GM12878 (cell line): ENCODE data around the gene UBE2E2. TPM values are rescaled to one million over a fixed set of nuclear protein-coding genes. Genes with fewer than 3 reads are reported as not detected.

ENCODE experiments used
- CHD1 ChIP-seq: IDR thresholded peaks from 2 replicates; pipeline ENCODE4 v1.6.1; 2012; ENCODE audit warnings: low read depth, low read length, improper control_type of control experiment
- HDAC2 ChIP-seq: fragments of 200-600 bp; sonication (generic); IDR thresholded peaks from 2 replicates; pipeline ENCODE4 v1.6.1; 2017
- HDAC6 ChIP-seq: fragments of 200-600 bp; sonication (generic); IDR thresholded peaks from one replicate; pipeline ENCODE4 v1.8.0; 2017; ENCODE audit warnings: antibody characterized with exemption; ENCODE audit not compliant: unreplicated experiment
- MEF2B ChIP-seq: fragments of 450-650 bp; IDR thresholded peaks from 2 replicates; pipeline ENCODE4 v1.6.1; 2018; ENCODE audit warnings: mild to moderate bottlenecking, moderate library complexity; ENCODE audit not compliant: partially characterized antibody, poor library complexity, severe bottlenecking
- NFIC ChIP-seq: IDR thresholded peaks from 2 replicates; pipeline ENCODE4 v1.6.1; 2012; ENCODE audit warnings: low read depth, mild to moderate bottlenecking, inconsistent platforms, low read length, moderate library complexity
- PML ChIP-seq: IDR thresholded peaks from 2 replicates; pipeline ENCODE4 v1.6.1; 2012; ENCODE audit warnings: low read length, inconsistent platforms
- RELA ChIP-seq: fragments of 450-650 bp; IDR thresholded peaks from 2 replicates; pipeline ENCODE4 v1.8.0; 2014; ENCODE audit warnings: borderline replicate concordance; ENCODE audit not compliant: partially characterized antibody
- ZNF207 ChIP-seq: fragments of 450-650 bp; IDR thresholded peaks from 2 replicates; pipeline ENCODE4 v1.6.1; 2014; ENCODE audit warnings: antibody characterized with exemption, mild to moderate bottlenecking, borderline replicate concordance
- polyA plus RNA-seq, 11 experiments: library from polyadenylated mRNA; depleted of rRNA in 4 of 11; unstranded in 6 of 11; stranded (reverse) in 5 of 11; fragments of >200 nt; fragmentation: Nextera tagmentation in 4 of 11; fragmentation: Illumina TruSeq in 1 of 11; extraction: Ambion mirVana in 4 of 11; extraction: Trizol in 1 of 11; gene quantifications; 1 replicate in 1 of 11; 2 replicates in 10 of 11; pipeline versions ENCODE4 v1.2.1 to v1.2.3, GENCODE V29; 2011 to 2016; ENCODE audit warnings: inconsistent platforms in 2 of 11, missing spikeins in 2 of 11, low read depth in 1 of 11
- total RNA-seq, 4 experiments: library from RNA; depleted of rRNA in 3 of 4; stranded (reverse); fragments of >200 nt in 3 of 4; fragmentation: Illumina TruSeq in 1 of 4; extraction: Trizol in 1 of 4; gene quantifications; 2 replicates each; pipeline versions ENCODE4 v1.2.1 to v1.2.3, GENCODE V29; 2013 to 2021
- TF ChIP-seq, protein P1 (sequence below): fragments of 450-650 bp; IDR thresholded peaks from 2 replicates; pipeline ENCODE4 v1.6.1; 2017; ENCODE audit warnings: mild to moderate bottlenecking, moderate library complexity
- TF ChIP-seq, protein P2 (sequence below): fragments of 450-650 bp; IDR thresholded peaks from 2 replicates; pipeline ENCODE4 v1.6.1; 2016; ENCODE audit warnings: mild to moderate bottlenecking, moderate library complexity, borderline replicate concordance
- TF ChIP-seq, protein P3 (sequence below): fragments of 450-650 bp; IDR thresholded peaks from 2 replicates; pipeline ENCODE4 v1.6.1; 2017; ENCODE audit warnings: low read depth, mild to moderate bottlenecking, moderate library complexity
- TF ChIP-seq, protein P4 (sequence below): fragments of 450-650 bp; IDR thresholded peaks from 2 replicates; pipeline ENCODE4 v1.6.1; 2017; ENCODE audit warnings: mild to moderate bottlenecking

Gene UBE2E2
- total and polyA plus RNA-seq, 10 of the 15 experiments (the other 5 are each of a cell fraction or from before 2014, with no cell fraction given) = 8.7 to 71.0 (median 36.4) TPM

DNA sequence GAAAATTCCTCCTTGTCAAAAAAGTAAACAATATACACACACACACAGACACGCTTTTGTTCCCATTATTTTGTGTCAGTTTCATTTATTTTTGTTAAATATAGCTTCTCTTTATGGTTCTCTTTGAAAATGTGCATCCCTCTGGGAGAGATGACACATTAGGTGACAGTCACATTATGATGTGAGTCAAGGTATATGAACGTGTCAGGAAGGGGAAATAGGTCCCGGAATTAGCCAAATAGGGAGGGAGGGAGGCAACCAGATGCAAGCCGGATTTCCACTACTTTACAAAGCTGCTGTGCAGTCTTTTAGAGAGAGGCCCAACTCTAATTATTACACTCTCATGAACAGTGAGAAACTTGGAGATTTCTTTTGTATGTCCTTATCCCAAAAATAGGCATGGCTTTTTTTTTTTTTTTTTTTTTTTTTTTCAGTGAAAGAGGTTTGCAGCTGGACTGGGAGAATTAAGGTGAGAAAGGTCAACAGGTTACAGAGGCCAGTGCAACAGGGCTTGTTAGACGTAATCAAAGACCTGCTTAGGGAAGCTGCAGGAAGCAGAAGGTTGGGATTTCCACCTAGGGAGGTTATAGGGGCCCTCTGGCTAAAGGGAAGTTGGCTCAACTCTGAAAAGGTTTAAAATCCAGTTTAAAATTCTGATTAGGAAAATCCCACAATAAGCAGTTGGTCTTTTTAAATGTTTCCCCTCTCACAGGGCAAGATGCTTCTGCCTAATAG lies 362.1 kb downstream of the UBE2E2 start (continued):
- TF ChIP-seq, protein P1, sequence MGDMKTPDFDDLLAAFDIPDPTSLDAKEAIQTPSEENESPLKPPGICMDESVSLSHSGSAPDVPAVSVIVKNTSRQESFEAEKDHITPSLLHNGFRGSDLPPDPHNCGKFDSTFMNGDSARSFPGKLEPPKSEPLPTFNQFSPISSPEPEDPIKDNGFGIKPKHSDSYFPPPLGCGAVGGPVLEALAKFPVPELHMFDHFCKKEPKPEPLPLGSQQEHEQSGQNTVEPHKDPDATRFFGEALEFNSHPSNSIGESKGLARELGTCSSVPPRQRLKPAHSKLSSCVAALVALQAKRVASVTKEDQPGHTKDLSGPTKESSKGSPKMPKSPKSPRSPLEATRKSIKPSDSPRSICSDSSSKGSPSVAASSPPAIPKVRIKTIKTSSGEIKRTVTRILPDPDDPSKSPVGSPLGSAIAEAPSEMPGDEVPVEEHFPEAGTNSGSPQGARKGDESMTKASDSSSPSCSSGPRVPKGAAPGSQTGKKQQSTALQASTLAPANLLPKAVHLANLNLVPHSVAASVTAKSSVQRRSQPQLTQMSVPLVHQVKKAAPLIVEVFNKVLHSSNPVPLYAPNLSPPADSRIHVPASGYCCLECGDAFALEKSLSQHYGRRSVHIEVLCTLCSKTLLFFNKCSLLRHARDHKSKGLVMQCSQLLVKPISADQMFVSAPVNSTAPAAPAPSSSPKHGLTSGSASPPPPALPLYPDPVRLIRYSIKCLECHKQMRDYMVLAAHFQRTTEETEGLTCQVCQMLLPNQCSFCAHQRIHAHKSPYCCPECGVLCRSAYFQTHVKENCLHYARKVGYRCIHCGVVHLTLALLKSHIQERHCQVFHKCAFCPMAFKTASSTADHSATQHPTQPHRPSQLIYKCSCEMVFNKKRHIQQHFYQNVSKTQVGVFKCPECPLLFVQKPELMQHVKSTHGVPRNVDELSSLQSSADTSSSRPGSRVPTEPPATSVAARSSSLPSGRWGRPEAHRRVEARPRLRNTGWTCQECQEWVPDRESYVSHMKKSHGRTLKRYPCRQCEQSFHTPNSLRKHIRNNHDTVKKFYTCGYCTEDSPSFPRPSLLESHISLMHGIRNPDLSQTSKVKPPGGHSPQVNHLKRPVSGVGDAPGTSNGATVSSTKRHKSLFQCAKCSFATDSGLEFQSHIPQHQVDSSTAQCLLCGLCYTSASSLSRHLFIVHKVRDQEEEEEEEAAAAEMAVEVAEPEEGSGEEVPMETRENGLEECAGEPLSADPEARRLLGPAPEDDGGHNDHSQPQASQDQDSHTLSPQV = no peak
- TF ChIP-seq, protein P2, sequence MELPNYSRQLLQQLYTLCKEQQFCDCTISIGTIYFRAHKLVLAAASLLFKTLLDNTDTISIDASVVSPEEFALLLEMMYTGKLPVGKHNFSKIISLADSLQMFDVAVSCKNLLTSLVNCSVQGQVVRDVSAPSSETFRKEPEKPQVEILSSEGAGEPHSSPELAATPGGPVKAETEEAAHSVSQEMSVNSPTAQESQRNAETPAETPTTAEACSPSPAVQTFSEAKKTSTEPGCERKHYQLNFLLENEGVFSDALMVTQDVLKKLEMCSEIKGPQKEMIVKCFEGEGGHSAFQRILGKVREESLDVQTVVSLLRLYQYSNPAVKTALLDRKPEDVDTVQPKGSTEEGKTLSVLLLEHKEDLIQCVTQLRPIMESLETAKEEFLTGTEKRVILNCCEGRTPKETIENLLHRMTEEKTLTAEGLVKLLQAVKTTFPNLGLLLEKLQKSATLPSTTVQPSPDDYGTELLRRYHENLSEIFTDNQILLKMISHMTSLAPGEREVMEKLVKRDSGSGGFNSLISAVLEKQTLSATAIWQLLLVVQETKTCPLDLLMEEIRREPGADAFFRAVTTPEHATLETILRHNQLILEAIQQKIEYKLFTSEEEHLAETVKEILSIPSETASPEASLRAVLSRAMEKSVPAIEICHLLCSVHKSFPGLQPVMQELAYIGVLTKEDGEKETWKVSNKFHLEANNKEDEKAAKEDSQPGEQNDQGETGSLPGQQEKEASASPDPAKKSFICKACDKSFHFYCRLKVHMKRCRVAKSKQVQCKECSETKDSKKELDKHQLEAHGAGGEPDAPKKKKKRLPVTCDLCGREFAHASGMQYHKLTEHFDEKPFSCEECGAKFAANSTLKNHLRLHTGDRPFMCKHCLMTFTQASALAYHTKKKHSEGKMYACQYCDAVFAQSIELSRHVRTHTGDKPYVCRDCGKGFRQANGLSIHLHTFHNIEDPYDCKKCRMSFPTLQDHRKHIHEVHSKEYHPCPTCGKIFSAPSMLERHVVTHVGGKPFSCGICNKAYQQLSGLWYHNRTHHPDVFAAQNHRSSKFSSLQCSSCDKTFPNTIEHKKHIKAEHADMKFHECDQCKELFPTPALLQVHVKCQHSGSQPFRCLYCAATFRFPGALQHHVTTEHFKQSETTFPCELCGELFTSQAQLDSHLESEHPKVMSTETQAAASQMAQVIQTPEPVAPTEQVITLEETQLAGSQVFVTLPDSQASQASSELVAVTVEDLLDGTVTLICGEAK = no peak
- TF ChIP-seq PML = no peak
- TF ChIP-seq HDAC6 = no peak
- no peak for TF ChIP-seq MEF2B
- TF ChIP-seq RELA = no peak
- no peak for TF ChIP-seq NFIC
- no peak for TF ChIP-seq ZNF207
- TF ChIP-seq, protein P3, sequence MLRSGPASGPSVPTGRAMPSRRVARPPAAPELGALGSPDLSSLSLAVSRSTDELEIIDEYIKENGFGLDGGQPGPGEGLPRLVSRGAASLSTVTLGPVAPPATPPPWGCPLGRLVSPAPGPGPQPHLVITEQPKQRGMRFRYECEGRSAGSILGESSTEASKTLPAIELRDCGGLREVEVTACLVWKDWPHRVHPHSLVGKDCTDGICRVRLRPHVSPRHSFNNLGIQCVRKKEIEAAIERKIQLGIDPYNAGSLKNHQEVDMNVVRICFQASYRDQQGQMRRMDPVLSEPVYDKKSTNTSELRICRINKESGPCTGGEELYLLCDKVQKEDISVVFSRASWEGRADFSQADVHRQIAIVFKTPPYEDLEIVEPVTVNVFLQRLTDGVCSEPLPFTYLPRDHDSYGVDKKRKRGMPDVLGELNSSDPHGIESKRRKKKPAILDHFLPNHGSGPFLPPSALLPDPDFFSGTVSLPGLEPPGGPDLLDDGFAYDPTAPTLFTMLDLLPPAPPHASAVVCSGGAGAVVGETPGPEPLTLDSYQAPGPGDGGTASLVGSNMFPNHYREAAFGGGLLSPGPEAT = no peak
- TF ChIP-seq, protein P4, sequence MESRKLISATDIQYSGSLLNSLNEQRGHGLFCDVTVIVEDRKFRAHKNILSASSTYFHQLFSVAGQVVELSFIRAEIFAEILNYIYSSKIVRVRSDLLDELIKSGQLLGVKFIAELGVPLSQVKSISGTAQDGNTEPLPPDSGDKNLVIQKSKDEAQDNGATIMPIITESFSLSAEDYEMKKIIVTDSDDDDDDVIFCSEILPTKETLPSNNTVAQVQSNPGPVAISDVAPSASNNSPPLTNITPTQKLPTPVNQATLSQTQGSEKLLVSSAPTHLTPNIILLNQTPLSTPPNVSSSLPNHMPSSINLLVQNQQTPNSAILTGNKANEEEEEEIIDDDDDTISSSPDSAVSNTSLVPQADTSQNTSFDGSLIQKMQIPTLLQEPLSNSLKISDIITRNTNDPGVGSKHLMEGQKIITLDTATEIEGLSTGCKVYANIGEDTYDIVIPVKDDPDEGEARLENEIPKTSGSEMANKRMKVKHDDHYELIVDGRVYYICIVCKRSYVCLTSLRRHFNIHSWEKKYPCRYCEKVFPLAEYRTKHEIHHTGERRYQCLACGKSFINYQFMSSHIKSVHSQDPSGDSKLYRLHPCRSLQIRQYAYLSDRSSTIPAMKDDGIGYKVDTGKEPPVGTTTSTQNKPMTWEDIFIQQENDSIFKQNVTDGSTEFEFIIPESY = no peak
- no peak for TF ChIP-seq HDAC2
- no peak for TF ChIP-seq CHD1
- TF ChIP-seq, all 136 proteins: peak for 0
